NCI-H1436 treated with DMSO at 0.1 percent for 48 hours (cell line): ENCODE results near the gene RFX3.

Experiments used
- DNase-seq: peaks from one replicate; lab custom pipeline; 2025; lab: John Stamatoyannopoulos, UW

Gene RFX3

DNA sequence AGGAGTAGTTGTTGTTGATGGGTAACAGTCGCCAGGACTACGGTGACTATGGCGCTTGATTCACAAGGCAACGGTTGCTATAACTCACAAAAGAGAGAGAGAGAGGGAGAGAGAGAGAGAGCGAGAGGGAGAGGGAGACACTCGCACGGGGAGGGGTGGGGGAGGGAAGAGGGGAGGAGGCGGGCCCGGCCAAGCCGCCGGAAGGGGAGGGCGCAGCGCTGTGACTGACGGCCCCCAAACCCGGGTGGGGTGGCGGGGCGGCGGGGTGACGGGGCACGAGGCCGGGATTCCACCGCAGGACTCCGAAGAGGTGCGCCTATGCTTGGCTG lies at the start of gene RFX3:
RFX3 (minus strand) TSS at position 166 of the 329 bp plus-strand sequence. CDS start 130,413 bp downstream, outside the sequence.
- DNase-seq = peak; percentile 80

DNA sequence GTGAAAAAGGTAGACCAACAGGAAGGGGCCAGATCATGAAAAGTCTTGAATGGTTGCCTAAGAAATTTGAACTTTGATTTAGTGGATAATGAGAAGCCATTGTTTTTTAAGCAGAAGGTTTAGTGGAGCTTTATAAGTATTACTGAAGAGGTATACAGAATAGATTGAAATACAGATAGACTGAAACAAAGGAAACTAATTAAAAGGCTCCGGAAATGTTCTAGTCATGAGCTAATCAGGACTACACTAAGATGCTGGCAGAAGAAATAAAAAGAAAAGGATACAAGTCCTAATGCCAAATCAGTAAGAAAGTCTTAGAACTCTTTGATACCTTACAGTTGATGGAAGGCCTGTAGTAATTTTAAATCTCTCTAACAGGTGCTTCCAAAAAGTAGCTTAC lies 45.7 kb upstream of the RFX3 start:
- no peak for DNase-seq

DNA sequence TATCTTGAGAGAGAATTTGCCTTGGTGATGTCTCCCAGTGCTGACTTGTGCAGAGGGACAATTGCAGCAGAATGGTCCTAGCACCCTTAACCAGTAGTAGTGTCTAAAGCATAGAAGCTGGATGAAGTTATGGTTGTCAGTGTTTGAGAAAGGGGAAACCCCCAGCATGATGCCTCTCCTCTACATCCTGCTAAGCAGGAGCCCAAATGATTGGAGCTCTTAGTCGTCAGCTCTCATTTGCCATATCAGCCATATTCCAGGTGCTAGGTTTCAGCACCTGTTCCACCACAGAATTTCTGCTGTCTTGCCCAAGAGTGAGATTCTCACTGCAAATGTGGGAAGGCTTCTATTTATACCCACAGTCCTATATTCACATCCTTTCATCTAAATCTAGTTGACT lies 43.7 kb upstream of the RFX3 start:
- no peak for DNase-seq

DNA sequence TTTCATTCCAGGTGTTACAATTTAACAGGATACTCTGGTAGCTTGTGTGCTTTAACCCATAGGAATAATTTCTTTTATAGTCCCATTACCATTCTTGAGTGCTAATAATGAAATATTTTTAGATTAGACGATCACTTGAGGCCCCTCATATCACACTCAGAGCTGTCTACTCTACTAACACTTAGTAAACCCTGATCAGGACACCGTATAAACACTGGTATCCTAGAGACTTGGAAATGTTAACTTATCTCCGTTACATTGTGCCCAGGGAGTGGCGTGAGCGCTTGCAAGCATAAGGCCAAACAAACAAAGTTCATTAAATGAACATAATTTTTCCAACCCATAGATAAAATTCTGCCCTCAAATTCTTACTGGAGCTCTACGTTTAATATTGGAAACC lies 42.2 kb upstream of the RFX3 start:
- DNase-seq = no peak

DNA sequence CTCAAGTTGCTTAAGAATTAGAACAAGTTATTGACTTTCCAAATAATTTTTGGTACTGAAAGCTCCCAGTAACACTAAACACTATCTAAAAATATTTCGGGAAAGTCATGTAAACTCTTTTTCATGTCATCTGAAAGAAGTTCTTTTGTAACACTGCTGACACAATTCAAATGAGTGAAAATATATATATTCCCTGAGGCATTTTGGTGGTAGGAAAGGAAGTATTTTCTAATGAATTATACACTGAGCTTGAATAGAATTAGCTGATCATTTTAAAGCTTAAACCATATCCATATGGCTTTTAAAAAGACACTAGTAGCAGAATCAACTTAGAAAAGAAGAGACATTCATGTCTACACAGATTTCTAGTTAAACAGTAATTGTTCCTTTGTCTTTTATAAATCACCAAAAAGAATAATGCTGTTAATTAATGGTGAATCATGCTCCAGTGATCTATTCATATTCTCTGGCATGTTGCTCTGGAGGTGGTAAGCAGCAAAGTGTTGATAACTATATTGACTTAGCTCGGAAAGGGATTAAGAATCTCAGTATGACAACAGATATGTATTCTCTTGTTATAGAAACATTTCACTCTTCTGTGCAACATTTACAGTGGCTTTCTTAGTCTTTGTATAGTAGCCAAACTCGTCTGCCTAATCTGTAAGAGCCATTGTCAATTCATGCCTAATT lies 27.4 kb upstream of the RFX3 start:
- no peak for DNase-seq

DNA sequence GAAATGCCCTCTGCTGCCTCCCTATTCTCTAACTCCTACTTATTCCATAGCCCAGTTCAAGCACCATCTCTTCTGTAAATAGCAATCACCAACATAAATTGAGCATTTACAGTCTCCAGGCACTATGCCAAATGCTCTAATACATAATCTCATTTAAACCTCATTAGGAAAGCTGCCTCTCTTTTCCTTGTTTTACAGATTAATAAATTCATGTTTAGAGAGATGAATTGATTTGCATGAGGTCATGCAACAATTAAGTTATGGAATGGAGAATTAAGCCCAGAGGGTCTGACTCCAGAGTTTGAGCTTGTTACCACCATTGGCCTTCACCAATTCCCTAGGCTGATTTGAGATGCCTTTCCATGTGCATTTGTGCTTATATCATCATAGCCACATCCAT lies 23.4 kb upstream of the RFX3 start:
- no peak for DNase-seq

DNA sequence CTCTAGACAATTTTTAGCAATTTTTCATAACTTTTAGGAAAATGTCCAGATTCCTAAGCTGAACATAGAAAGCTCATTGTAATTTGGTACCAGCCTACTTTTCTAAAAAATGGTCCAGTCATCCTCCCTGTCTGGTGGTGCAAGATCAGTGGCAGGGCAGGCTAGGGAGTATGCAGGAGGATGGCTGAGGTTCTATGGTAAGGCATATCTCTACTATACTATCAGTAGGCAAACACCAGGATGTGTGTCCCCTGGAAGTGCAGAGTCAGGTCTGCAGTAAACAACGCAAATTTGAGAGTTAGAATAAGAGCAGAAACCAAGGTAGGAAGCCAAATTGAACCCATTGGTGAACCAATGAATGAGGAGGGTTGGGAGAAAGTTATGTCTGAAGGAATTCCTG lies 22.8 kb upstream of the RFX3 start:
- DNase-seq = no peak

DNA sequence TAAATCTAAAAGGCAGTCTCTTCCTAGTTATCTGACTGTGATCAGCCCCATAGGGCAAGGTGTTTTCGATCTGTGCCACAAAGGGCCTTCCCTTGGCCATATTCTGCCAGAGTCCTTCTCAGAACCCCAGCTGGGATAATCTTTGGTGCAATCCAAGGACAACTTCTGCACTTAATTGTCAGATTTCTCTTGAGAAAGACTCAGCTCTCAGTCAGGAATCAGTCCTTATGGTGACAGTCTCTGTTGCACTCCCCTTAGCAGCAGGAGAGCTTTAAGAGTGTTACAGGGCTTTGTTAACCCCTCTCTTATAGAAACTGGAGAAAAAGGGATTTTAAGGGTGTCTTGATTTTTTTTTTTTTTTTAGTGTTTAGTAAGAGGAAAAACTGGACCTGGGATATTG lies 15.4 kb upstream of the RFX3 start:
- no peak for DNase-seq

DNA sequence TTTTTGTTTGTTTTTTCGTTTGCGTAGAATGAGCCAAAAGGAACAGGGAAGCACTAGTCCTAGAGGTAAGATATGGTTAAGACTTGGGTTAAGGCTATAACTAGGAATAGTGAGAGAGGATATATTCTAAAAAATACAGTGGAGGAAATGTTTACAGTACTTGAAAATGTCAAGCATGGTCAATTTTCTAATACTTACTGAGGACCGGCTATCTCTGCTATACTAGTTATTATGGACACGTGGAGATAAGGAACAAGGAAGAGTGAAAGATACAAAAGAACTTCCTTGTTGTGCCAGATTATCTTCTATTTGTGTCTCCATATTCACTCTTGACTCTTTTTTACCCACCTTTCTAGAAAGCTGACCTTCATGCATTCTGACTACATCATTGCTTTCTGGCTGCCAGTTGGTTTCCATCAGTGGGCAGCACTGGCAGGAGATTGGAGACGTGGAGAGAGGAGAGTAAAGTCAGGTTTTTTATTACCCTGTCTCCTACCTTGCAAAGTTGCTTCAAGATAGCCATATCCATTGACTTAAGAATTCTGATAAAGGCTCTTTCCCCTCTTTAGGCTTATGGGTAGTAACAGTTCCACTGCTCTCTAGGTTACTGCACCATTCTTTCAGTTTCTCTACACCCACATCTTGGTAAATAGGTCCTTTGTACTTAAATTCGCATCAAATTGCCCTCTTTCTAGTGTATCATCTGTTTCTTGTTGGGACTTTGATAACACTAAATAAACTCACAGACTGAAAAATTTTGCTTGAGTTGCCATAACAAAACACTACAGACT lies 9.0 kb upstream of the RFX3 start:
- no peak for DNase-seq

DNA sequence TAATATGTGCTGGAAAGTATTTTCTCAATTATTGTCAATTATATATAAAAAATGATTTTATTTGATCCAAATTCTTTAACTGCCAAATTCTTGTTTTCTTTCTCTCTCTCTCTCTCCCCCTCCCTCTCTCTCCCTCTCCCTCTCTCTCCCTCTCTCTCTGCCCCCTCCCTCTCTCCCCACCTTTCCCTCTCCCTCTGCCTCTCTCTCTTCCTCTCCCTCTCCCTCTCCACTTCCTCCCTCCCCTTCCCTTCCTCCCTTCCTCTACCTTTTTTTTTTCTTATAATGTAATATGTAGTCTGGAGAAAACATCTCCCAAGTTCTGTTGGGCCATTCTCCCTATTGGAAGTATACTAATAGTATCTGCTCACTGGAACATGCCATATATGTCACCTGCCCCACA lies 6.4 kb upstream of the RFX3 start:
- DNase-seq = no peak

DNA sequence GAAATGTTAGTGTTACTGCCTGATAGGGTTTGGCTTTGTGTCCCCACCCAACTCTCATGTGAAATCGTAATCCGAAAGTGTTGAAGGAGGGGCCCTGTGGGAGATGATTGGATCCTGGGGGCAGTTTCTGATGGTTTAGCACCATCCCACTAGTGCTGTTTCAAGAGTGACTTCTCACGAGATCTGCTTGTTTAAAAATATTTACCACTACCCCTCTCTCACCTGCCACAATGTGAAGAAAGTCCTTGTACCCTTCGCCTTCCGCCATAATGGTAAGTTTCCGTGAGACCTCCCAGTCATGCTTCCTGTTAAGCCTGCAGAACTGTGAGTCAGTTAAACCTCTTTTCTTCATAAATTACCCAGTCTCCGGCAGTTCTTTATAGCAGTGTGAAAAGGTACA lies 2.6 kb upstream of the RFX3 start:
- peak; percentile 37 for DNase-seq

DNA sequence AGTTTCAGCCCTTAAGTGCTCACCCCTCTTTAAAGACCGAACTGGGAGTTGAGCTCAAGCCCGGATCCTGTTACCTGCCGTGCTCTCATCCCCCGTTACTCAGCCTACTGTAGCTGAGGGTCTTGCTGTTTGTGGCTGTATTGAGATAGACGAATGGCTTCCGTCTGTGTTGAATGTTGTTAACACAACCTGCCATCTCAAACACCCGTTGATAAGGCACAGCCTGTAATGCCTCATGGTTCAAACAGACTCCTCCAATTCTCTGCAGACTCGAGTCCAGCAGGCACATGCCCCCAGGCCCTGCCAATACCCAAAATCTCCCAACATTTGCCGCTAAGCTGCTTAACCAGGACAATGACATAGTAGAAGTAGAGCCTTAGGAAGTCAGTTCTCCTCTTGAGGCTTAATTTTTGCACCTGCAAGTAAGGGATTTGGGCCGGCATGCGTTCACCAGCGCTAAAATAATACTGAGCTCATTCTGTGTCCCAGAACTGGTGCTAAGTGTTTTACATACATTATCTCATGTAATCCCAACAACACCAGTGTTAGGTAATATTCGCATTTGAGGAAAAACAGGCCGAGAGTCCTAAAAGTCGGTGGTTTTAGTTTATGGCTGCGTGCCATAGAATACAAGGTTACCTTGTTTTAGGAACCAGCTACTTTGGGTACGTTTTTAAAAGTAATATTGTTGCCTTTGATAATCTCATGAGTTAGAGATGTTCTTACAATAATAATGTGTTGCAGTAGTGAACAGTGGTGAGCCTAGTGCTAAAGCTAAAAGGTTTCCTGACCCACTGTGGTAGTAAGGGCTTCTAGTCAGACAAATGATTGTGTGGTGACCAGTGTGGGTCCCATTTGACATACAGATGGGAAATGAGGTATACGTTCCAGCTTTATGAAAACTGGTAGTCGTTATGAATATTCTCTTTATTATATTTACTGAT lies 1.5 kb upstream of the RFX3 start:
- no peak for DNase-seq

DNA sequence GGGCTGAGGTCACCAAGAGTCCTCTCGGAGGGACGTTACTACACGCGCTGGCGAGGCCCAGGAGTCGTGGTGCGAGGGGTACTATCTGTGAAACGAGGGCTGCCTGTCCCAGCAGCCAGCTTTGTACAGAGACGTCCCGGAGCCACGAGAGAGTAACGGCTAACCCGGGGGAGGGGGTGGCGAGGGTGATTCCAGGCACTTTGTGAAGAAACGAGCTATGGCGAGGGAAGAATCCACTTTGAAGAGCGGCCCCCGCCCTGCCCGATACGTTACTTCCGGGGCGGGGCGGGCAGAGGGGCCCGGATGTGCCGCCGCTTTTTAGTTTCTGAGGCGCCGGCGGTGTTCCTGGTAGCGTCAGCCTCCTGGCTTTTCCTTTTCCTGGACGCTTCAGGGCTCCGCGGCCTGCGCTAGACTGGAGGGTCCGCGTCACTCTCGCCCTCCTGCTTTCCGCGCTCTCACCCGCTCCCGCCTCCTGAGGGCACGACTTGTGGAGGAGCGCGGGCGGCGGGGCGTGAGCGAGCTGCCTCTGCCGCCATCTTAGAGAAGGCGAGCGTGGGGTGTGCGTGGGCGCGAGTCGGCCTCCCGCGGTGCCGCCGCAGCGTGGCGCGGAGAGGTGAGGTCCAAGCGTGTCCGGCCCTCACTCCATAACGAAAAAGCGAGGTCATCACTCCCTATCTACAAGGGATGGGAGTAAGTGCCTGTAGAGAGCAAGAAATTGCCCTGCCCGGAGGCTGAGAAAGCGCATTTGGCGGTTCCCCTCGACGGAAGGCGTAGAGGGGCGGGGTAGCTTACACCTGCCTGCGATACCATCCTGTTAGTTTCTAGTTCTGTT lies 580 bp upstream of the RFX3 start:
- peak; percentile 34 for DNase-seq

DNA sequence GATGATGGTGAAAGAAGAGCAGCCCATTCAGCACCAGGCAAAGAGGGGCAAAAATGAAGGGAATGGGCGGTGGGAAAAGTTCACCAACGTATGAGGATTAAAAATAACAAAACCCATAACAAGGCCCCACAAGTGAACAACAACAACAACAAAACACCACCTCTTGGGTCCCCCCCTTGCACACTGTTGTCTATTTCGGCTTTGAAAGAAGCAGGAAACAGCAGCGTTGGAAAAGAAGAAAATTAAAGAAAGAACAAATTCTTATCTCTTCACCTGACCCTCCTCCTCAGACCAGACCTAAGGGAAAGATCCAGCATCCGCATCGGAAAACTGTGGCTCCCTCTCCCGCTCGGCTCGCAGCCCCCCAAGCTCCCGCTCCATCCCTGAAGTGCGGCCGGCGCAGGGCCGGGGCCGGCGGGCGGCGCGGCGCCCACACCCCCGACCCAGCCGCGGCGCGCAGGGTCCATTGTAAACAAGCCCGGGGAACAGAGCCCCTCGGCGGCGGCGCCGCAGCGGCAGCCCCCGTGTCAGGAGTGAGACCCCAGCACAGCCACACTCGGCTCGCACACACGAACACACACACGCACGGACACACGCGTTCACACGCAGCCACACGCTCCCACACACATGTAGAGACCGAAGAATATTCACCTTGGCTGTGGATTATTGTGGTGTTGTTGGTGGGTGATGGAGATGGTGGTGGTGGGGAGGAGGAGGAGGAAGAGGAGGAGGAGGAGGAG lies 535 bp downstream of the RFX3 start:
- DNase-seq = no peak

DNA sequence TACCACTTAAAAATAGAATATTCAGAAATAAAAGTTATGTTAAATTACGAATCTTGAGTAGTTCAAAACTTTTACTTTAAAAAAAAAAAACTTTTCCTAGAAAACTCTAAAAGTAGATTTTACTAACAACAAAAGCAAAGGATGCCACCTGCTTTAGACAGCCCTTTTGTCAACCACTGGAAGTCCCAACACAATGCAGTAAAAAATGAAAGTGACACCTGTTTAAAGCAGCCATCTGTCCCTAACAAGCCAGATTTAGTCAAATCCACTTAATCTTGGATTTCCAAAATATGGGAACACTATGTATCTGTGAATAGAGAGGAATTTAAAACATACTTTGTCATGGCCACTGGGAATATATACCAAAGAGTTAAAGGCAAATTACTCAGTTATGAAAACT lies 3.8 kb downstream of the RFX3 start:
- DNase-seq = no peak

DNA sequence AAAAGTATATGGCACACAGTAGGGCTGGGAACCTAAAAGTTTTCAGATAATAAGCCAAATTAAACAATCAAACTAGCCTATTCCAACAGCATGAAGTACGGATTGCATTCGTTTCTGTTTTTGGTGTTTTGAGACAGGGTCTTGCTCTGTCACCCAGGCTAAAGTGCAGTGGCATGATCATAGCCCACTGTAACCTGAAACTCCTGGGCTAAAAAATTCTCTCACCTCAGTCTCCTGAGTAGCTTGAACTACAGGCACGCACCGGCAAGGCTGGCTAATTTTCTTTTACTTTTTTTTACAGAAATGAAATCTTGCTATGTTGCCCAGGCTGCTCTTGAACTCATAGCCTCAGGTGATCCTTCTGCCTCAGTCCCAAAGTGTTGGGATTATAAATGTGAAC lies 5.2 kb downstream of the RFX3 start:
- no peak for DNase-seq

DNA sequence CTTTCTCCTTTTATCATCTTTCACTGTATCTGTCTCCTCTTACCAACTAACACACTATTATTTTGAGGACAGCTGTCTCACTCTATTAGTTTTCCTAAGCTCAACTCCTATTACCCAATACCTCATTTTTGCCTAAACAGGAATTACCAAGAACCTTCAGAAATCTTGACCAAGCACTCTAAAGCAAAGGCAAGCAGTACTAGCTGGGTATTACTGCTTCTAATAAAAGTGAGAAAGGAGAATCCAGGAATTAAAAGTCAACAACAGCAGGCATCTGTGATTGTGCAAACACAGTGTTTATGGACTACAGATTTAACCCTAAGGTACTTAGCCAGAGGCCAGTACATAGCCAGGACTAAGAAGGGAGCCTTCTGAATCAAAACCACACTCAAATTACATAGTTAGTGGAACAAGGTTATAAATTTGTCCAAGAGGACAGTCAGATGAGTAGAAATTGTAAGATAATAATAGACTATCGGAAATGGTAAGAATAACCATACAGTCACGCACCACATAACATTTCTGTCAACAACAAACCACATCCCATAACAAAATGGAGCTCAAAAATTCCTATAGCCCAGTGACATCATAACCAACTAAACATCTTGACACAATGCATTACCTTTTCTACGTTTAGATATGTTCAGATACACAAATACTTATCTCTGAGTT lies 8.3 kb downstream of the RFX3 start:
- no peak for DNase-seq

DNA sequence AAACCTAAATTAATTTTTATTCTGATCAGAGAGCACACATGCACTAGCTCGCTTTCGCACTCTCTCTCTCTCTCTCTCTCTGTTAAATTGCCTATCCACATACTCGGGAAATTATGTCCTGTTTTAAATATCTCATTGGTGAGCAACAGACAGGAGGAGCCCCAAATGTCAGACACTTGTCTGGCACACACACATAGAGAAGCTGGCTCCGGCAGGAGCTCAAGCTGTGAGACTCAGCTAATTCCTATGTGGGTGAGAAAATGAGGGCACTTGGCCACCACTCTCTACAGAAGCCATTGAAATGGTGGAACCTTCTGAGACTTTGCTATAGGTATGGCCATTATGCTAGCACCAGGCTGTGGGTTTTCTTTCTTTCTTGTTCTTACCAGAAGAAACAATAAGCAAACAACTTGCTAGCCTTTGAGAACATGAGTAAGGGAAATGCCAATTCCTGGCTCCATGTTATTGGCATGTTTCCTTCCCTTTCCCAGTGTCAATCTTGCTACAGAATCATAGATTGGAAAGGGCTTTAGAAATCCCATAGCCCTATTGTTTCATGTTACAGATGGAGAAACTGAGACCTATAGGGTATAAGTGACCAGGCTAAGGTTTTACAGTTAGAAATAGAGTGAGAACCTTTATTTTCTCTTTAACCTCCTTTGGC lies 9.0 kb downstream of the RFX3 start:
- no peak for DNase-seq

DNA sequence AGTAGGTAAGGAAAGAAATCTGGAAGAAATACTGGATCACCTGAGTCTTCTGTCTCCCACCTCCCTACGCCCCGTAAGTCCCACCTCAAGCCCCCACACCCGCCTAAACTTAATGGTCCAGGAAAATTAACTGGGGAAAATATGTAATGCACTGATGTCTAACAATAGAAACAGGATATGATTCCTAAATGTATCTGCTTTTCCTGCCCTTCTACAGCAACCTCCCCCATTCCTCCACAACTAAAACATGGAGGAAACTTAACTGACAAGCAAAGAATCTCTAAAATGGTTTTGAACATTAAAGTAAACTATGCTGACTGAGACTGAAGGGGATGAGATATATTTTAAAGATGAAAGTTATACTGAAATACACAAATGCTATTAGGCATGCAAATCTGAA lies 10.4 kb downstream of the RFX3 start:
- DNase-seq = no peak

DNA sequence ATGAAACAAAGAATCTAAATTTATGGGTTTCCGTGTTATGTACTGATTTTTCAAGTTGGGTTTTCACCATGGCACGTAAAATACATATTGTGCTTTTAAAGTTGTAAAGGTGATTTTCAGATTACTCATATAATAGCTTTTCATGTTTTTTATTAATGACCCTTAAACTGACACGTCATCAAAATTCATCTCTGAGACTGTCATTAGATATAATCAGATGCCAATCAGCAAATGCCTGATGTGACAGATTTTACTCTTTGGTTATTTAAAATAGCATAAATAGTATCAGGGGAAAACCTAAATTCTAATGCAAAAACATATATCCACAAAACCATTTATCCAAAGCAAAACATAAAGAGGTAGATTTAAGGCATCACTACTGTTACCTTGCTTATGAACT lies 11.0 kb downstream of the RFX3 start:
- no peak for DNase-seq
